A549 (cell line): ENCODE data around the gene CNTNAP2.

Experiments
- KDM1A ChIP-seq: fragments of 200-600 bp; sonication (generic); IDR thresholded peaks from 2 replicates; pipeline ENCODE4 v1.6.1; 2016; ENCODE audit warnings: low read depth, mild to moderate bottlenecking
- MAFK ChIP-seq: fragments of 450-650 bp; IDR thresholded peaks from 2 replicates; pipeline ENCODE4 v1.6.1; 2014; ENCODE audit not compliant: partially characterized antibody
- POLR2A ChIP-seq: IDR thresholded peaks from 2 replicates; pipeline ENCODE4 v1.6.1; 2012; ENCODE audit warnings: mild to moderate bottlenecking, low read length
- RFX5 ChIP-seq: fragments of 450-650 bp; IDR thresholded peaks from 2 replicates; pipeline ENCODE4 v1.7.1; 2014; ENCODE audit warnings: antibody characterized with exemption, mild to moderate bottlenecking, moderate library complexity
- ZFP36 ChIP-seq: fragments of 450-650 bp; IDR thresholded peaks from 2 replicates; pipeline ENCODE4 v1.6.1; 2014; ENCODE audit warnings: borderline replicate concordance; ENCODE audit not compliant: partially characterized antibody
- TF ChIP-seq, protein P1 (sequence below): fragments of >200 bp; sonication (Bioruptor Twin); formaldehyde crosslinking; IDR thresholded peaks from 3 replicates; pipeline ENCODE4 v1.5.1; 2016
- TF ChIP-seq, protein P2 (sequence below): fragments of 200-600 bp; sonication (generic); IDR thresholded peaks from 2 replicates; pipeline ENCODE4 v1.6.1; 2016; ENCODE audit warnings: antibody characterized with exemption, mild to moderate bottlenecking, moderate library complexity

DNA sequence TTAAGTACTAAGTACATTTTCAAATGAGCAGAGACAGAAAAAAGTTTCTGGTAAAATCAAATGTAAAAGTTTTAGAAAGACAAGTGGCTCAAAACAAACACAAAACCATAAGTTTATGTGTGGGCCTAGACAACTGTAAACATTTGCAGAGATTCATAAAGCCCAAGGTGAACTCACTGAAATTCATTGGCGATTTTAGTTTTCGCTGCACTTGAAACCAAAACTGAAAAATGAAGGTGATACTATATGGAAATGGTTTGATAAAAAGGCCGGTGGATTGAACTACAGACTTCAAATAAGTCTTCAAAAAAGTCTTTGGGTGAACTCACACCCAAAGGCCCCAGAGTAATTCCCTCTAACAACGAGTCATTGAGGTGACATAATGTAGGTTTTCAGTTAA is 1289.0 kb downstream of the CNTNAP2 start:
- TF ChIP-seq MAFK (no peak), KDM1A (no peak), POLR2A (no peak), RFX5 (no peak), ZFP36 (no peak)
- TF ChIP-seq, protein P1, sequence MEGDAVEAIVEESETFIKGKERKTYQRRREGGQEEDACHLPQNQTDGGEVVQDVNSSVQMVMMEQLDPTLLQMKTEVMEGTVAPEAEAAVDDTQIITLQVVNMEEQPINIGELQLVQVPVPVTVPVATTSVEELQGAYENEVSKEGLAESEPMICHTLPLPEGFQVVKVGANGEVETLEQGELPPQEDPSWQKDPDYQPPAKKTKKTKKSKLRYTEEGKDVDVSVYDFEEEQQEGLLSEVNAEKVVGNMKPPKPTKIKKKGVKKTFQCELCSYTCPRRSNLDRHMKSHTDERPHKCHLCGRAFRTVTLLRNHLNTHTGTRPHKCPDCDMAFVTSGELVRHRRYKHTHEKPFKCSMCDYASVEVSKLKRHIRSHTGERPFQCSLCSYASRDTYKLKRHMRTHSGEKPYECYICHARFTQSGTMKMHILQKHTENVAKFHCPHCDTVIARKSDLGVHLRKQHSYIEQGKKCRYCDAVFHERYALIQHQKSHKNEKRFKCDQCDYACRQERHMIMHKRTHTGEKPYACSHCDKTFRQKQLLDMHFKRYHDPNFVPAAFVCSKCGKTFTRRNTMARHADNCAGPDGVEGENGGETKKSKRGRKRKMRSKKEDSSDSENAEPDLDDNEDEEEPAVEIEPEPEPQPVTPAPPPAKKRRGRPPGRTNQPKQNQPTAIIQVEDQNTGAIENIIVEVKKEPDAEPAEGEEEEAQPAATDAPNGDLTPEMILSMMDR, result no peak
- TF ChIP-seq, protein P2, sequence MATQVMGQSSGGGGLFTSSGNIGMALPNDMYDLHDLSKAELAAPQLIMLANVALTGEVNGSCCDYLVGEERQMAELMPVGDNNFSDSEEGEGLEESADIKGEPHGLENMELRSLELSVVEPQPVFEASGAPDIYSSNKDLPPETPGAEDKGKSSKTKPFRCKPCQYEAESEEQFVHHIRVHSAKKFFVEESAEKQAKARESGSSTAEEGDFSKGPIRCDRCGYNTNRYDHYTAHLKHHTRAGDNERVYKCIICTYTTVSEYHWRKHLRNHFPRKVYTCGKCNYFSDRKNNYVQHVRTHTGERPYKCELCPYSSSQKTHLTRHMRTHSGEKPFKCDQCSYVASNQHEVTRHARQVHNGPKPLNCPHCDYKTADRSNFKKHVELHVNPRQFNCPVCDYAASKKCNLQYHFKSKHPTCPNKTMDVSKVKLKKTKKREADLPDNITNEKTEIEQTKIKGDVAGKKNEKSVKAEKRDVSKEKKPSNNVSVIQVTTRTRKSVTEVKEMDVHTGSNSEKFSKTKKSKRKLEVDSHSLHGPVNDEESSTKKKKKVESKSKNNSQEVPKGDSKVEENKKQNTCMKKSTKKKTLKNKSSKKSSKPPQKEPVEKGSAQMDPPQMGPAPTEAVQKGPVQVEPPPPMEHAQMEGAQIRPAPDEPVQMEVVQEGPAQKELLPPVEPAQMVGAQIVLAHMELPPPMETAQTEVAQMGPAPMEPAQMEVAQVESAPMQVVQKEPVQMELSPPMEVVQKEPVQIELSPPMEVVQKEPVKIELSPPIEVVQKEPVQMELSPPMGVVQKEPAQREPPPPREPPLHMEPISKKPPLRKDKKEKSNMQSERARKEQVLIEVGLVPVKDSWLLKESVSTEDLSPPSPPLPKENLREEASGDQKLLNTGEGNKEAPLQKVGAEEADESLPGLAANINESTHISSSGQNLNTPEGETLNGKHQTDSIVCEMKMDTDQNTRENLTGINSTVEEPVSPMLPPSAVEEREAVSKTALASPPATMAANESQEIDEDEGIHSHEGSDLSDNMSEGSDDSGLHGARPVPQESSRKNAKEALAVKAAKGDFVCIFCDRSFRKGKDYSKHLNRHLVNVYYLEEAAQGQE, result no peak
